Stimulated activated effector memory CD8-positive, alpha-beta T cell treated with anti-CD3 and anti-CD28 coated beads, Interleukin-12 subunit alpha, Interleukin-12 subunit beta, amount 100 ng/mL, for 72 hours (primary cell): ENCODE measurements around the gene POLN.

ENCODE experiments used
- ATAC-seq: fragments of 150-1000 bp; cut with Tn5 transposase; 2 replicates; pipeline ENCODE4 v1.10.0; 2021
- DNase-seq, 2 donors: peaks; one replicate each; pipeline ENCODE4 v3.0.0; 2021 to 2022; ENCODE audit warnings: low spot score in 2 of 2
- H3K27ac Mint-ChIP-seq: one replicate; pipeline ENCODE4 v1.8.0; 2022; ENCODE audit warnings: mild to moderate bottlenecking, mixed read lengths
- H3K36me3 Mint-ChIP-seq: one replicate; pipeline ENCODE4 v1.8.0; 2022; ENCODE audit warnings: mild to moderate bottlenecking, mixed read lengths
- H3K4me1 Mint-ChIP-seq: one replicate; pipeline ENCODE4 v1.8.0; 2022; ENCODE audit warnings: mixed read lengths
- H3K4me3 Mint-ChIP-seq: one replicate; pipeline ENCODE4 v1.8.0; 2022; ENCODE audit warnings: mild to moderate bottlenecking, mixed read lengths
- H3K9me3 Mint-ChIP-seq: one replicate; pipeline ENCODE4 v1.8.0; 2022; ENCODE audit warnings: mixed read lengths

The POLN gene

DNA sequence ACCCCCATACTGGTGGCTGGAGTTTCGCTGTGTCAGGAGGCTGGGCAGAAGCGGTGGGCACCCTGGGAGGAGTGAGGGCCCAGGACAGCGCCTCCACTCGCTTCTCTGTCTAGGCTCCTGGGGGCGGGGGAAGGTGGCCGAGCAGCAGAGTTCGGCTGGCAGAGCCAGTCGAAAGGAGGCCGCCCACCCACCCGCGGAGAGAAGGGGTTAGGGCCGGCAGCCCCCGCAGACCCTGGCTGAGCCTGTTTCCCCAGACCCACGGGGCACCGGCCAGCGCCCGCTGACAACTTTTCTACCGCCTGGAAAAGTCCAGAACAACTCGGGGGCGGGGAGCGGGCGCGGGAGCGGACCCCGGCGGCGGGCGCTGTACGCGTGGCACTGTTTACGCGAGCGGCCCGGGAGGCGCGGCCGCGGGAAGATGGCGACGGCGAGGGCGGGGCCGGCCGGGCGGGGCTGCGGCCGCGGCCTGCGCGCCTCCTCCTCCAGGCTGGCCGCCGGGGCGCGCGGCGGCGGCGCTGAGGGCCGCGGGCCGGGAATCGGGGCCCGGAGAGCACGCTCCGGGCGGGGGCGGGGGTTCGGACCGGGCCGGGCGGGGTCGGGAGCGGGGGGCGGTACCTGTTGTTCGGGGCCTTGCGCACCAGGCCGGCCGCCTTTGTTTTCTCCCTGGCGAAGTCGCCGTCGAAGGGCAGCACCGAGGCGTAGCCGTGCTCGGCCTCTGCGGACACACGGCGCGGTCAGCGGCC lies 19.4 kb upstream of the POLN start:
- no peaks in the 10 kb centered on the region for H3K9me3 Mint-ChIP-seq
- peak overlapping the region; percentile 61 for H3K27ac Mint-ChIP-seq
- H3K4me3 Mint-ChIP-seq: peak overlapping the region; percentile 66
- DNase-seq: peak; percentile 58 to 74
- H3K36me3 Mint-ChIP-seq: peaks cover 8% of the 10 kb centered on the region
- H3K4me1 Mint-ChIP-seq: peaks cover 7% of the 10 kb centered on the region
- ATAC-seq: peak; percentile 41

DNA sequence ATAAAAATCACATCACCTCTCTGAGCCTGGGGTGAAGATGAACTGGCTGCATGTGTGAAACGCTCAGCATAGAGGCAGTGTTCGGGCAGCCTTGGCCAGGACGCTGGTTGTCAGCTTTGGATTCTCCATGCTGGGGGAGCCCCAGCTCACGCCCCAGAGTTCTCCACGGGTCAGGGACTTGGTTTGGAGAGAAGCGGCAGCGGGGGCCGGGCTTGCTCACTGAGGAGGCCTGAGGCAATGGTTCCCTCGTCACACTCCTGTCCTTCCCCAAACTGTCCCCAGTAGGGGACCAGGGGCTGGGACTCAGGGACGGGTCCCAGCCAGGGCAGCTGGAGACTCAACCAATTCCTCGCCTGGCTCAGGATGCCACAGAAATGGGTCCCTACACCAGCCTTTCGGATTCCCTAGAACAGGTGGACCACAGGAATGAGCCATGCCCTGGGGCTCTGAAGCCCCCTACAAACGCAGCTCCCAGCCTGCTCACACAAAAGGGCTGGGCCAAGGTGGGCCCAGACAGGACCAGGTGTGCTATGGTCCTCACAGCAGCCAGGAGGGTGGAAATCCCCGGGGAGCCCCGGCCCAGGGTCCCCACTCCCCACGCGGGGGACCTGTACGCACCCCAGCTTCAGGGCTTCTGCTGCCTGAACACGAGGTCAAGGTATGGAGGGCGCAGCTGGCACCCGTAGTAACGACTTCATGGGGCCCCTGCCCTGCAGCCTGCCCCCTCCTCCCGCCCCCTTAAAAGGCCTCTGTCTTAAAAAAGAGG lies 18.6 kb upstream of the POLN start:
- H3K4me1 Mint-ChIP-seq: peaks cover 7% of the 10 kb centered on the region
- peaks cover 8% of the 10 kb centered on the region for H3K36me3 Mint-ChIP-seq
- ATAC-seq (no peak), DNase-seq (no peak)
- peak overlapping the region; percentile 8 for H3K27ac Mint-ChIP-seq
- H3K9me3 Mint-ChIP-seq: no peaks in the 10 kb centered on the region
- H3K4me3 Mint-ChIP-seq: peak overlapping the region; percentile 66

DNA sequence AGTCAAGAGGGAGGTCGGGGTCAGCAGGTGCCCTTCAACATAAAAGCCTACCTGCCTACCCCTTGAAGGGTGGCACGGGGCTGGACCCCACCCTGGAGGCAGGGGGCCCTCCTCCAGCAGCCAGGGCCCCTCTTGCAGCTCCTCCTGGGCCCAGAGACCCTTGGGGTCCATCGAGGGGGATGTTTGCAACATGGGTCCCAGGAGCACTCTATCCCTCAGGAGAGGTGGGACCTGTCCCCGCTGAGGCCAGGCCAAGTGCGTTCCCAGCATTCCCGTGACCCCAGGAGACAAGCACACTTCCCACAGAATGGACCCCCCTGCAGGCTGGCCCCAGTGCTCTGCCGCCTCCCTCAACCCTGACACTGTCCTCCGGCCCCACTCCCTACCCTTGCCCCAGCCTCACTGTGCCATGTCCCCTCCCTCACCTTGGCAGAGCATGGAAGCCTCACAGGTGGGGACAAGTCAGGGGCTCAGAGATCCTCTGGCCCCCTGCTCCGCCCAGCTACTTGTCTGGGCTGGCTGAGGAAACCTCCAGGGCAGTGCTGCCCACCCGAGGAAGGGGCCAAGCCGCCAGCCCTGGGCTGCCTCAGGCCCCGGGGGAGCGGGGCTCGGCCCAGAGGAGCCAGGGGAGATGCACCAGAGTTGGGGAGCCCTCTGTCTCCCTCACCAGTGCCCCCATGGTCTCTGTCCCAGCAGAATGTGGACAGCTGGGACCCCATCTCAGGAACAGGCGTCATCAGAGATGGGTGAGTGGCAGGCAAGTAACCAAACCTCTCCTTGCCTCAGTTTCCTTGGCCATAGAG lies 17.8 kb upstream of the POLN start:
- Mint-ChIP-seq H3K36me3 (peaks cover 10% of the 10 kb centered on the region), H3K9me3 (no peaks in the 10 kb centered on the region), H3K27ac (peak overlapping the region; percentile 8), H3K4me3 (peak overlapping the region; percentile 66), H3K4me1 (peaks cover 7% of the 10 kb centered on the region)
- DNase-seq (no peak), ATAC-seq (no peak)

DNA sequence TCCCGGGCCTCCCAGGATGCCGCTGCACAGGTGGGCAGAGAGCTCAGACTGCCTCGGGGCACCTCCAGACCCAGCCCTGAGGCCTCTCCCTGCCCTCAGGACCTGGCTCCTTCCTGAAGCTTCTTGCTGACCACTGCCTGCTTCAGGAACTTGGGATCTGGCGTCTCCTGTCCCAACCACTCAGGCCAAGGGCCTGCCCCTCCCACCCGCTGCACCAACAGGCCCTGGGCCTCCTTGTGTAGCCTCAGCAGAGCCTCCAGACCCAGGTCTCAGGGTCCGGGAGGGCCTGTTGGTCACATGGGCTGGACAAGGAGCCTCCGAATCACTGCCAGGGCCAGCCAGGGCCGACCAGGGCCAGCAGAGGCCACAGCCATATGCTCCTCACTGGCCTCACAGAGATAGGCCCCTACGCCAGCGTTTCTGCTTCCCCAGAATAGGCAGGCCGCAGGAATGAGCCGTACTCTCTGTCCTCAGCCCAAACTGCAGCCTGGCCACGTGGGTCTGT lies 17.2 kb upstream of the POLN start:
- Mint-ChIP-seq H3K4me1 (peaks cover 7% of the 10 kb centered on the region), H3K27ac (no peak overlapping the region), H3K4me3 (no peak overlapping the region), H3K9me3 (no peaks in the 10 kb centered on the region), H3K36me3 (peaks cover 11% of the 10 kb centered on the region)
- no peak for DNase-seq
- no peak for ATAC-seq

DNA sequence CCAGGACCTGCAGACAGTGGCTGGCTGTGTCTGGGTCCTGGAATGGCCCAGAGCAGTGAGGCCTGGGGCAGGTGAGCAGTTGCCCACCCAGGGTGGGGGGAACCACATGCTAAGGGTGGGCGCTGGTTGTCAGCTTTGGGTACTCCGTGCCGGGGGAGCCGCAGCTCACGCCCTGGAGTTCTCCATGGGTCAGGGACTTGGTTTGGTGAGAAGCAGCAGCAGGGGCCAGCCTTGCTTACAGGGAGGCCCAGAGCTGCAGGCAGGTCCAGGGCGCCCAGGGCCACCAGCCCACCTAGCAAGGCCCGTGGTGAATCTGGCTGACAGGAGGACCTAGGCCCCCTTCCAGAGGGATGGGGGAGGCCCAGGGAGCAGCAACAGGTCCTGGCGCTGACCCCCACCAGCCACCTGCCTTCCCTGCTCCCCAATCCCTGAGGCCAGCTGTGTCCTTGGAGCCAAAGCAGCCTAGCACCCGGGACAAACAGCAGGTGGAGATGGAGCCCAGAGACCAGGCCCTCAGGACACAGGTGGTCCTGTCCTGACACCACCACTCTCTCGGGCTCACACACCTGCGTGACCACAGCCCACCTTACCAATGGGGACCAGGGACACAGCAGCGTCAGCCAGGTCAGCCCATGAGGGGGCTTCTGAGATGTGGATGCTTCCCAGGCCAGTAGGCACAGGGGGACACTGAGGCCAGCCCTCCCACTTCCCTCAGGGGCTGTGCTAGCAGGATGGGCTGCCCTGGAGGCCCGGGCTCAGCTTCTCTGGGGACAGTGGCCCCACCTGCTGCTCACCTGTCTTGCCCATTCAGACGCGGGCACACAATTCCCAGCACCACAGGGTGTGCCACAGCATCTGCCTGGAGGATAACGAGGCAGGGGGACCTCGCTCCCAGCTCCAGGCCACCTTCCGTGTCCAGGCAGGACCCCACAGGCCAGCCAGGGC lies 16.4 kb upstream of the POLN start:
- H3K9me3 Mint-ChIP-seq: no peaks in the 10 kb centered on the region
- DNase-seq (no peak), ATAC-seq (no peak)
- H3K27ac Mint-ChIP-seq: peak overlapping the region; percentile 77
- peaks cover 10% of the 10 kb centered on the region for H3K36me3 Mint-ChIP-seq
- no peak overlapping the region for H3K4me3 Mint-ChIP-seq
- peaks cover 7% of the 10 kb centered on the region for H3K4me1 Mint-ChIP-seq

DNA sequence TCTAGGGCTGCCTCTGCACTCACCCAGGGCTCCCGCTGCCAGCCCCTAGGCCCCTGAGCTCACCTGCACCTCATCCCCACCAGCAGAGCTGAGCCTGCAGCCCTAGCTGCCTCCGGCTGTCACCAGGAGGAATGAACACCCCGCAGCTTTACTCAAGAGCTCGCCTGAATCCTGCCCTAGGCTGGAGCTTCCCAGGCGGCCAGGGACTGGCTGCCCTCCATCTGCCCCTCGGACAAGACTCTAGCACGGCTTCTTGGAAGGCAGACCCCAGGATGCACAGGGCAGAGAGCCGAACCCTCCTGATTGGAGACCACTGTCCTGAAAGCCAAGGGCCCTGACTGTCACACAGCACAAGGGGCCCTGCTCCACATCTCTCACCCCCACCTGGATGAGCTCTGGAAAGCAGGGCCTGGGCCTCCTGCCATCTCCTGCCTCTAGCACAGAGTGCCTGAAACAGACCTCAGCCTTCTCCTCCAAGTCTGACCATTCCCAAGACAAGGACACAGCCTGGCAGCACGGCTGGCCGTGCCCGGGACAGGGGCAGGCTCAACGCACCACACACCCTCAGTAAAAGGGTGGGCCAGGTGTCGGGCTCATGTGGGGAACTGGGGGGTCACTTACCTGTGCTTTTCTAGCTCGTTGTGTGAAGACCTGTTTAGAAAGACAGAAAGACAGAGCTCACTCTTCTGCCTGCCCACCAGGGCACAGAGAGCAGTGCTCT lies 15.6 kb upstream of the POLN start:
- no peak overlapping the region for H3K4me3 Mint-ChIP-seq
- no peak for ATAC-seq
- peak overlapping the region; percentile 77 for H3K27ac Mint-ChIP-seq
- no peak for DNase-seq
- peaks cover 10% of the 10 kb centered on the region for H3K36me3 Mint-ChIP-seq
- peaks cover 12% of the 10 kb centered on the region for H3K4me1 Mint-ChIP-seq
- no peaks in the 10 kb centered on the region for H3K9me3 Mint-ChIP-seq

DNA sequence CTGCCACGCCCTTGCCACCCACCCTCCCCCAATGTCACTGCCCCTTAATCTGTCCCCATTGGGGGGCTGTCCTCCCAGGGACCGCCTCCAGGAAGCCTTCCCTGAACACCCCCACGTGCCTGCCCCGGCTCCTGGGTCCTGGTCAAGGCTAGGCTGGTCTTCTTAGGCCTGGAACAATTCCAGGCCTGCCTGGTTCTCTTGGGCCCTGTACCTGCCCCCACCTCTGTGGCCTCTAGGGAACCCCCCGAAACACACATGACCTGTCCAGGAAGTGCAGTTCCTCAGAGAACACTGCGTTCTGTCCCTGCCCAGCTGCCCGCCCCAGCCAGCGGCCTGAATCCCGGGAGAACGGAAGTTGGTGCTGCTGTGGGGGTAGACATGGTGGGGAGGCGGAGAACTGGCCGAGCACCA lies 14.9 kb upstream of the POLN start:
- H3K36me3 Mint-ChIP-seq: peaks cover 10% of the 10 kb centered on the region
- peak overlapping the region; percentile 77 for H3K27ac Mint-ChIP-seq
- H3K4me3 Mint-ChIP-seq: no peak overlapping the region
- no peaks in the 10 kb centered on the region for H3K9me3 Mint-ChIP-seq
- no peak for ATAC-seq
- peaks cover 12% of the 10 kb centered on the region for H3K4me1 Mint-ChIP-seq
- DNase-seq: peak in 1 of 2 donors; percentile 43

DNA sequence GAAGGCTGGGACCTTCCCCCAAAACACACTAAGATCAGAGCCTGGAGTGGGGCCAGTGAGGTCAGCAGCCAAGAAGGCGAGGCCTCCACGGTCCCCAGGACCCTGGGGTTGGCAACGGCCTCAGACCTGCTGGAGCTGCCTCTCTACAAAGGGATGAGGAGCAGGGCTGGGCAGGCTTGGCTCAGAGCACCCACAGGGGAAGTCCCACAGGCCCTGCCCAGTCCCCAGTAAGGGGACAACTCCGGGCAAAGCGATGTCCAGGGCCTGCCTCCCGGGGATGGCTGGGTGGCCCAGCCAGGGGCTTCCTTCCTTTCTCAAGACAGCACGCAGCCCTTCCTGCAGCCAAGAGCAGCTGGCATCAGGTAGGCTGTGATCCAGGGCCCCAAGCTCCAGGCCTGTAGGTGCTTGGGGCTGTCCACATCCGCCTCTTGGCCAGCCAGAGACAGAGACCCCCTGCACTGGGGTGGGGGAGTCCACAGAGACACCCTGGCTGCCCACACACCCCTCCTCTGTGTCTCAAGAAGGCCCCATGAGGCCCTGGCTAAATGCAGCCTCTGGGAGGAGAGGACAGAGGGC lies 14.3 kb upstream of the POLN start:
- DNase-seq: peak in 1 of 2 donors; percentile 48
- H3K27ac Mint-ChIP-seq: peak overlapping the region; percentile 77
- H3K4me3 Mint-ChIP-seq: no peak overlapping the region

DNA sequence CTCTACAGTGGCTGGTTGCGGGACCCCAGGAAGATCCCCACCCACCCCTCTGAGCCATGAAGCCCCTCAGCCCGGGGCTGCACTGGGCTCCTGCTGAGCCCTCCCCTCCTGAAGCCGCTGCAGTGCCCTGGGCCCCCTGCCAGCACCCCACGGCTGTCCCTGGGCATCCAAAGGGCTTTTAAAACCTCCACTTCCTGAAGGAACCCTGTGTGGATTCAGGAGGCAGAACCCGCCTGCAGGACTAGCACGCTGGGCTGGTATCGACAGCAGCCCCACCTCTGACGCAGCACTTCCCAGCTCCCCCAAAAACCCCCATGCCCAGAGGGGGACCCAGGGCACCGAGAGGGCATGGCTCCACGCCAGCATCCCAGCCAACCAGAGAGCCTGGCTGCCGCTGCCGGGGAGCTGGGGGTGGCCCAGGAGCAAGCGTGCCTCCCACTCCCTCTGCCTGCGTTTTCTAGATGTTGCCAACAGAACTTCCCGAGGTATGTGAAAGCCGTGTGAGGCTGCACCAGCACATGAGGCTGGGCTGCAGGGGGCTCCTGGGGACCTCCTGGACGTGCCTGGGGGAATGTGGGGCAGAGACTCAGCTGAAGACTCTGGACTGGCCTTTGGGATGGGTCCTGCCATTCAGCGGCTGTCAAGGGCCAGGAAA lies 13.7 kb upstream of the POLN start:
- ATAC-seq (no peak), DNase-seq (peak in 1 of 2 donors; percentile 44)
- H3K27ac Mint-ChIP-seq: peak overlapping the region; percentile 77
- H3K36me3 Mint-ChIP-seq: peaks cover 10% of the 10 kb centered on the region
- H3K4me1 Mint-ChIP-seq: peaks cover 12% of the 10 kb centered on the region
- H3K9me3 Mint-ChIP-seq: no peaks in the 10 kb centered on the region
- H3K4me3 Mint-ChIP-seq: no peak overlapping the region

More for the DNA sequence above, 14.3 kb upstream of the POLN start:
- no peaks in the 10 kb centered on the region for H3K9me3 Mint-ChIP-seq
- H3K4me1 Mint-ChIP-seq: peaks cover 12% of the 10 kb centered on the region
- no peak for ATAC-seq
- H3K36me3 Mint-ChIP-seq: peaks cover 10% of the 10 kb centered on the region

DNA sequence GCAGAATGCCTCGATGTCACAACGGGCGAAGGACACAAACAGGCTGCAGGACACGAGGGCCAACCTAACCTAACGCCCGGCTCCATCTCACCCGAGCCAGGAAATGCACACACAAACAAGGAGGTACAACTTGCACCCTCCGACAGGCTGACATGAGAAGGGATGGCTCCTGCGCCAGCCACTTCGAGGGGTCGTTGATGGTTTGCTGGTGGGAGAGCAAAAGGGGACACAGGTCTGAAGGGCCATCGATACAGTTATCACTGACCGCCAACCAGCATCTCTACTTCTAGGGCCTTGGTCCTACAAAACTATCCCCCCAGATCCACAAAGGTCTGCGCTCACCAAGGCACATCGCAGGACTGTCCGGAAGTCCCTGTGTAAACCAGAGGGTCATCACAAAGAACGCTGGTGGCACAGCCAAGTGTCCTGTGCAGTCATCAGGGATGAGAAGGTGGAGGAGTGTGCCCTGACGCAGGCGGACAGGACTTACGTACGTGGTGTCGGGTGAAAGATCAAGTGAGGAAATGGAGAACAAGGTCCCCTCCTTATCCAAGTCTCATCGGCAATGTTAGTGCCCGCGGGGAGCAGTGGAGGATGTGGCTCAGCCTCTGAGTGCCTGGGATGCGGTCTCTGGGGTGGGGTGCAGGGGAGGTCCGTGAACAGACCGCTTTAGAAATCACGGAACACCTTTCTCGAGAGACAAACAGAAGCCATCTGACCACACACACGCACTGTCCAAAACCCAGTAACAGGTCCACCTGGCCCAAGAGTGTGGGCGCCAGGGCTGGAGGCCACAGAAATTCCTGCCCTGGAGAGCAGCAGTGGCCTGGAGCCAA lies 13.0 kb upstream of the POLN start:
- peaks cover 10% of the 10 kb centered on the region for H3K36me3 Mint-ChIP-seq
- no peak overlapping the region for H3K4me3 Mint-ChIP-seq
- peak overlapping the region; percentile 77 for H3K27ac Mint-ChIP-seq

DNA sequence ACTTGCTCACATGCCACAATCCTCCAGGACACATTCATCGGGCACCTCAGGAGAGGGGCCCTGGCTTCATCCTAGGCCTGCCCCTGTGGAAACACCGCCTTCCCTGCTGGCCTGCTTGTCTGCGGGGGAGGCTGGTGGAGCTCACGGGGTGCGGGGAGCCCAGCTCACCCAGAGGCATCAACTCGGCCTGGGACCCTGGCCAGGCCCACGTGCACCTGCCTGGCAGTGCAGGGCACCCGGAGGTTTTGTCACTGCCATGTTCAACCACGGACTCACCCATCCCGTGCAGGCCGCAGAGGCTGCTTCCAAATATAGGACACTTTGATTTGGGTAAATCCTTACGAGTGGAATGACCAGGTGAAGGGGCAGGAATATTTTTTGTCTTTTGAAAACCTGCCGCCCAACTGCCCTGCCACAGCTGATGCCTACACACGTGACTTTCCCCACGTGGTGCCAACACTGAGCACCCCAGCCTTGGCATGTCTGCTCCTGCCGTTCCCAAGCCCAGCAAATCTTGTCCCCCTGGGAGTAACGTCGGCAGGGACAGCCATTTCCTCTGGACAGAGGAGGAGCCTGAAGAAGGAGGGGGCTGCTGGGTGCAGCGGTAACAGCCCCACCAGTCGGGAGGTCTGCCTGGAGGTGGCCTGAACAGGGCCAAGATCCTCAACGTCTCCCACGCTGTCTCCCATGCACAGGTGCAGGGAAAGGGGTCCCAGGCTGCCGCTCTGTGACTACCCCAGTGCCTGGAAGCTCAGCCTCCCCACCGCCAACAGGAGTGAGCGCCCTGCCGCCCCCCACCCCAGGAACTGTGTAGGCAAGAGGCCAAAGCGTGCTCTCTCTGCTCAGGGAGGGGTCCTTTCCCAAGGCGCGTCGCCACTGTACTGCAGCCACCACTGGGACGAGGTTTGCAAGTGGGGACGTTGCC lies 11.5 kb upstream of the POLN start:
- ATAC-seq (no peak), DNase-seq (no peak)
- peak overlapping the region; percentile 72 for H3K27ac Mint-ChIP-seq
- no peaks in the 10 kb centered on the region for H3K9me3 Mint-ChIP-seq
- no peak overlapping the region for H3K4me3 Mint-ChIP-seq
- H3K4me1 Mint-ChIP-seq: peaks cover 12% of the 10 kb centered on the region
- peaks cover 15% of the 10 kb centered on the region for H3K36me3 Mint-ChIP-seq

More for the DNA sequence above, 13.0 kb upstream of the POLN start:
- ATAC-seq (no peak), DNase-seq (no peak)
- peaks cover 12% of the 10 kb centered on the region for H3K4me1 Mint-ChIP-seq
- no peaks in the 10 kb centered on the region for H3K9me3 Mint-ChIP-seq
